Measurements from ENCODE around the gene MAP7D3.
"Not testable (repeated sequence)": the region's sequence is repeated elsewhere in the genome, so short reads cannot be mapped to it uniquely, and the experiment has no call there.

The MAP7D3 gene

GRCh38 chrX:136170139-136170800 is 80.9 kb downstream of the MAP7D3 start:
- FAIRE-seq, result no peak

DNA sequence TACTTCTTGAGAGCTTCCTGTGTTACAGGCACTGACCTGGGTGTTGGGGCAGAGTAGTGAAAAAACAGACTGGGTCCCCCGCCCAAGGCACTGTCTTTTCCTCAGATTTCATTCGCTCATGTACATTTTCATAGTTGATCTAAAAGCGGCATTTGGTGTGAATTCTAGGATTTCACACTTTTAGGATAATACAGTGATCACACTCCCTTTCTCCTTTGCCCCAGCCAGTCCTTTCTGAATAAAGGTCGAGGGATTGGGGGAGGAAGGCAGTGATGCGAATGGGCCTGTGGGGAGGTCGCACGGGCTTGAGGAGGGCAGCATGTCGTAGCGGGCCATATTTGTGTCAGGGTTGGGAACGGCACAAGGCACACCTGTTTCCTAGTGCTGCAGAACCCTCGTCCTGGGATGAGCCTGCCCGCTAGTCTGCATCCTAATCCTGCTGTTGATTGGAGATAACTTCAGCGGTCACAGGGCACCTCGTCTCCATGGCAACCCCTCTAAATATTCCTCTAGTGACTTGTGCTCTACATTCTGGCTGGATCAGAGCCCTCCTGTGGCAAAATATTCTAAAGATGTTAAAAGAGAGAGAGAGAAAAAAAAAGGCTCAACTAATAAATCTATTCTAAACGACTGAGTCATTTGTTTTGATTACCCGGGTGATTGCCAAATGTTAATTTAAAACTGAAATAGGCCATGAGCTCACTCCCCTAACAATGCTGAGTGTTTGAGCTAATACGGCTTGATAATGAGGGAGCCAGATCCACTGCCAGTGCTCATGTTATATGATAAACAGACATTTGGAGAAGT is 82.1 kb downstream of the MAP7D3 start:
- FAIRE-seq, result no peak

DNA sequence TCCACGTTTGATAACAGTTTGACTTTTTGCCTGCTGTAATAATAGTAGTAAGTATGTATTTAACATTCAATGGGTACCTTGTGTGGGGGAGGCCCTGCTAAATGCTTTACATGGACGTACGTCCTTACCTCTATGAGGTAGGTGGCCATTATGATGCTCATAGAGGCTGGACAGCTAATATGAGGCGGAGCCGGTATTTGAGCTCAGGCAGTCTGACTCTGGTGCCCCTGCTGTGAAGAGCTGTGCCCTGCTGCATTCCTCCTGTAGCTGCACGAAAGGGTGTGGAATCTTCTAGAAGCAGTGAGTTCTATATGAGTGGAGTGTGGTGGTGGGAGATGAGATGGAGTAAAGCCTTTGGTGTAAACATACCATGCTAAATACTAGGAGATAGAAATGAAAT is 83.2 kb downstream of the MAP7D3 start:
- not testable (repeated sequence) for FAIRE-seq

- no peak for FAIRE-seq
Observed at GRCh38 chrX:136166221-136166855, 84.9 kb downstream of the MAP7D3 start.

- FAIRE-seq, result no peak
Observed at GRCh38 chrX:136165406-136165805, 85.8 kb downstream of the MAP7D3 start.

DNA sequence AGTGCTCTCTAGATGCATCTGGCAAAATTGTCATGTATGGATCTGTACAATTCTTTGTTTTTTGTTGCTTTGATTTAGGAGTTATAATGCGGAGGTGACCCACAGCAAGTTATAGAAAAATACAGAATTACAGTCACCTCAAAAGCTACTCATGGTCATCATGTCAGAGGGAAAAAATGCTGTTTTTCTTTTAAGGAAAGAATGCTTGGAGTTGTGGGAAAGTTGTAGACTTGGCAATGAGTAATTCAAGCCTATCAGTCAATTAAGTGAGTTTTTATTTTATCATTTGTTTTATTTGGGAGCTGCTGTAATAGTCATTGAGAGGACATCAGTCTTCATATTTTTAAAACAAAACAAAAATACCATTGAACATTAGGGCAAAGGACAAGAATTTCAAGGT is 87.5 kb downstream of the MAP7D3 start:
- no peak for FAIRE-seq
